ENCODE data around the gene TXNRD3.

DNA sequence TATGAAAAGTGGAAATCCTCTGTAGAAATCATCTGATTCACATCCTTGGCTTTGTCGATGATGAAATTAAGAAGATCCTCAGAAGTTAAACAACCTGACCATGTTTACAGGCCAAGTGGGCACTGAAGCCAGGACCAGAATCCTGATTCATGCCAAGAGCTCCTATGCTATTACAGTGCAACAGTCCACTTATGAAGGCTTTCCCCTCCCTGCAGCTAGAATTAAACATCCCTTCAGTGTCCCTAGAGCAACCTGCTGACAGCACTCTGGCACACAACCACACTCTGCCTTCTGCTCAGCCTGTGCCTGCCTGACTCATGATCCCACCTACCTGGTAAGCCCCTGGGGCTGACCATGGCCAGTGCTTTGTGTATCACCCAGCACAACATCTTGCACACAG lies 33.8 kb downstream of the TXNRD3 start:
- TF ChIP-seq SUZ12 (IDR thresholded peaks at IDR 0.05) (no peak), ELF4 (IDR thresholded peaks at IDR 0.05) (no peak)
- TF ChIP-seq, protein P1, sequence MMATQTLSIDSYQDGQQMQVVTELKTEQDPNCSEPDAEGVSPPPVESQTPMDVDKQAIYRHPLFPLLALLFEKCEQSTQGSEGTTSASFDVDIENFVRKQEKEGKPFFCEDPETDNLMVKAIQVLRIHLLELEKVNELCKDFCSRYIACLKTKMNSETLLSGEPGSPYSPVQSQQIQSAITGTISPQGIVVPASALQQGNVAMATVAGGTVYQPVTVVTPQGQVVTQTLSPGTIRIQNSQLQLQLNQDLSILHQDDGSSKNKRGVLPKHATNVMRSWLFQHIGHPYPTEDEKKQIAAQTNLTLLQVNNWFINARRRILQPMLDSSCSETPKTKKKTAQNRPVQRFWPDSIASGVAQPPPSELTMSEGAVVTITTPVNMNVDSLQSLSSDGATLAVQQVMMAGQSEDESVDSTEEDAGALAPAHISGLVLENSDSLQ (IDR thresholded peaks at IDR 0.05) = no peak
